Measurements from ENCODE around the gene ARID1B.

DNA sequence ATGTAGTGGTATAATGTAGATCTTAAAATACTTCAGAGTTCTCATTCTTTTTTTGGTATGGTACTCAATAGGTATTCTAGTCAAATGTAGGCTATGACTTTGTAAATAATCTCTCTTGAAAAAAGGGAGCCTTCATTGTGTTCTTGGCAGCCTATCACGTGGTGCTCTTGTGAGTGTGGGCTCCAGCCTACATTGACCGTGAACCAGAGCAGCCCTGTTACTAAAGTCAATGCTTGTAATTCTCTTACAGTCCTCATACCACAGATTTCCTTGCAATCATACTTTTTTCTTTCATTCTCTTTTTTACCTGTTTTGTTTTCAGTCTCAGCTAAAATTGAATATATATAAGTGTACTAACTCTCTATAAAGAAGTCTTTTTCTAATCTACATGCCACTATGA is 31.1 kb downstream of the ARID1B start:
- no peak for TF ChIP-seq GATA2 (IDR thresholded peaks at IDR 0.05; ENCODE audit: low read depth, low read length)
- no peak for TF ChIP-seq GATA3 (IDR thresholded peaks at IDR 0.05; ENCODE audit: low read depth, low read length)
